Measurements from ENCODE around the gene MTMR10.

DNA sequence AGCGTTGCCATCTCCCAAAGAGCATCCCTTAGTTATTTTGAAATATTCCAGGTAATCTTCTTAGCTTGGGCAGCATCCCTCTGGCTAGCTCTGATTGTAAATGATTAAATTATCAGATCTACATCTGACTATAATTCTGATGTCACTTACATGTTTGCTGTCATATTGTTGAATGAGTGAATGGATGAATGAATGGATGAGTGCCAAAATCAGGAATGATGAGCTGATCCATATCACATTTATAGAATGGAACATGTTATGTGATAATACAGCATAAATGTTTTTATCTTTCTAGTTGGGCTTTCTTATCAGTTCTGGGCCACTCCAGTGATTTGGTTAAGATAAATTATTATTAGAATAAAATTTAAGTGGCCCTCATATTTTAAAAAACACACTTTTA, 73.8 kb downstream of the MTMR10 start:
- no peak for TF ChIP-seq CTCF (conservative IDR thresholded peaks at IDR 0.05; ENCODE audit: low read depth, low read length)
- TF ChIP-seq EZH2 (IDR thresholded peaks at IDR 0.05; ENCODE audit: borderline replicate concordance, low read depth, low read length, poor library complexity, severe bottlenecking) = no peak

All from A673 (cell line).